Gastroesophageal sphincter (tissue), 3 donors: ENCODE measurements around the gene SEMA4G.

Experiments
- EP300 ChIP-seq: sonication (generic); formaldehyde crosslinking; IDR thresholded peaks from one replicate; pipeline ENCODE4 v1.6.1; 2017; ENCODE audit warnings: antibody characterized with exemption, mild to moderate bottlenecking
- TF ChIP-seq, protein P1 (sequence below), 4 experiments: fragments of 200-600 bp in 2 of 4; fragments of 450-650 bp in 2 of 4; sonication (generic) in 1 of 4; IDR thresholded peaks; one replicate each; pipeline ENCODE4 v1.5.1; 2017 to 2019; ENCODE audit warnings: antibody characterized with exemption in 4 of 4, mild to moderate bottlenecking in 2 of 4, moderate library complexity in 2 of 4

DNA sequence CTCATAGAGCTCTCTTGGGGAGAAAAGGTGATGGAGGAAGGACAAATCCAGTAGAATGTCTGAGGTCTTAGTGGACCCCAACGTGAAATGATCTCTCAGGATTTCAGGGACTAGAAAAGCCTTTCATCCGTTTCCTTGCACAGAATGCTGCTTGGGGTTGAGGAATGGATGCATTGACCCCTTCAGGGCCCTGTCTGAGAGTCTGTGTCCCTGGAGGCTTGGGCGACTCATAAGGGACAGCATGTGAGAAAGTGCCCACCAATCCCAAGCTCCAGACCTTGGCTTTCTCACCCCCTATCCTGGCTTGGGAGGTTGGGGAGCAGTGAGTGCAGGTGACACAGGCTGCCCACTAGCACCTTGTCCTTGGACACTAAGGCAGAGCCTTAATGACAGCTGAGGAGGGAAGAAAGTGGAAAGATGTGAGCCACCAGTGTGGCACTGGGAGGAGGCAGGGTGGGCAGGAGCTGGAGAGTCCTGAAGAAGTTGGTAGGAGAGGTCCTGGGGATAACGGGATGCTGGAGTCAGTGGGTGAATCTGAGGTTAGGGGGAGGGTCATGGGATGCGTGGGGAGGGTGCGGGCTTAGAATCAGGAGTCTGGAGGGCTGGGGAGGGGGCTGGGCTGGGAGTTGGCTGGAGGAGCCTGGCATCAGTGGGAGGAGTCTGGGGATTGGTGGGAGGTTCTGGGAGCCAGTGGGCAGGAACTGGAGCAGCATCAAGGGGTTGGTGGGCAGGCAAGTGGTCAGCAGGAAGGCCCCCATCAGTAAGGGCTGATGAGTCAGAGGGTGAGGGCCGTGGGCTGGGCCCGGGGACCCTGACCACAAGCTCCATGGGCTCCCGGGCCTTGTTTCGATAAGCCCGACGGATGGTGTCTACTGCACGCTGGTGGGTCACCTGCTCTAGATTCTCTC lies 38.9 kb downstream of the SEMA4G start:
- TF ChIP-seq EP300: no peak
- TF ChIP-seq, protein P1, sequence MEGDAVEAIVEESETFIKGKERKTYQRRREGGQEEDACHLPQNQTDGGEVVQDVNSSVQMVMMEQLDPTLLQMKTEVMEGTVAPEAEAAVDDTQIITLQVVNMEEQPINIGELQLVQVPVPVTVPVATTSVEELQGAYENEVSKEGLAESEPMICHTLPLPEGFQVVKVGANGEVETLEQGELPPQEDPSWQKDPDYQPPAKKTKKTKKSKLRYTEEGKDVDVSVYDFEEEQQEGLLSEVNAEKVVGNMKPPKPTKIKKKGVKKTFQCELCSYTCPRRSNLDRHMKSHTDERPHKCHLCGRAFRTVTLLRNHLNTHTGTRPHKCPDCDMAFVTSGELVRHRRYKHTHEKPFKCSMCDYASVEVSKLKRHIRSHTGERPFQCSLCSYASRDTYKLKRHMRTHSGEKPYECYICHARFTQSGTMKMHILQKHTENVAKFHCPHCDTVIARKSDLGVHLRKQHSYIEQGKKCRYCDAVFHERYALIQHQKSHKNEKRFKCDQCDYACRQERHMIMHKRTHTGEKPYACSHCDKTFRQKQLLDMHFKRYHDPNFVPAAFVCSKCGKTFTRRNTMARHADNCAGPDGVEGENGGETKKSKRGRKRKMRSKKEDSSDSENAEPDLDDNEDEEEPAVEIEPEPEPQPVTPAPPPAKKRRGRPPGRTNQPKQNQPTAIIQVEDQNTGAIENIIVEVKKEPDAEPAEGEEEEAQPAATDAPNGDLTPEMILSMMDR (IDR thresholded peaks at IDR 0.05): no peak
